Mammary epithelial cell (primary cell): Measurements from ENCODE around the gene SMG9.

Experiments
- CTCF ChIP-seq, 2 donors: IDR thresholded peaks in 1 of 2; conservative IDR thresholded peaks in 1 of 2; 2 replicates each; pipeline ENCODE4 v1.5.1; 2011 to 2012; ENCODE audit warnings: inconsistent platforms in 2 of 2, low read length in 2 of 2, mild to moderate bottlenecking in 2 of 2, control low read depth in 1 of 2, low read depth in 1 of 2; ENCODE audit not compliant: insufficient read depth in 1 of 2; ENCODE audit errors: extremely low read depth in 1 of 2
- EZH2 ChIP-seq: IDR thresholded peaks from 2 replicates; pipeline ENCODE4 v1.6.1; 2012; ENCODE audit warnings: low read length, inconsistent platforms, borderline replicate concordance

- TF ChIP-seq CTCF (conservative IDR thresholded peaks at IDR 0.05 in 1 of 2, IDR thresholded peaks at IDR 0.05 in 1 of 2; ENCODE audit: extremely low read depth in 1 of 2, insufficient read depth in 1 of 2, low read depth in 1 of 2, low read length in 2 of 2), result no peak
- TF ChIP-seq EZH2, result no peak
Observed at GRCh38 chr19:43767818-43768217, 13.1 kb upstream of the SMG9 start.
